Measurements from ENCODE around the gene SLC39A7.

GRCh38 chr6:33172688-33173534 lies 27.8 kb upstream of the SLC39A7 start:
- TF ChIP-seq CTCF (IDR thresholded peaks at IDR 0.05) (peak in 1 of 6 experiments; percentile 8), POLR2A (IDR thresholded peaks at IDR 0.05) (no peak)

All from thyroid gland (tissue), 4 donors.